NAMALWA (cell line): ENCODE measurements around the gene SEC11A.
"Not testable (repeated sequence)": the region's sequence is repeated elsewhere in the genome, so short reads cannot be mapped to it uniquely, and the experiment has no call there.

Experiments
- DNase-seq: peaks from one replicate; pipeline ENCODE4 v3.0.0-alpha.2; 2015; ENCODE audit warnings: low spot score

SEC11A gene

DNA sequence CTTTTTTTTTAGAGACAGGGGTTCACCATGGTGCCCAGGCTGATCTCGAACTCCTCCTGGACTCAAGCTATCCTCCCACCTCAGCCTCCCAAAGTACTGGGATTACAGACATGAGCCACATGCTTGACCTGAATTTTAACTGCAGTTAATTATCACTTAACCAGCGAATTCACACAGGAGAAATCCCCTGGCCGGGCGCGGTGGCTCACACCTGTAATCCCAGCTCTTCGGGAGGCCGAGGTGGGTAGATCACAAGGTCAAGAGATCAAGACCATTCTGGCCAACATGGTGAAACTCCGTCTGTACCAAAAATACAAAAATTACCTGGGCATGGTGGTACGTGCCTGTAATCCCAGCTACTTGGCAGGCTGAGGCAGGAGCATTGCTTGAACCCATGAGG lies 74.1 kb downstream of the SEC11A start:
- DNase-seq, result not testable (repeated sequence)

DNA sequence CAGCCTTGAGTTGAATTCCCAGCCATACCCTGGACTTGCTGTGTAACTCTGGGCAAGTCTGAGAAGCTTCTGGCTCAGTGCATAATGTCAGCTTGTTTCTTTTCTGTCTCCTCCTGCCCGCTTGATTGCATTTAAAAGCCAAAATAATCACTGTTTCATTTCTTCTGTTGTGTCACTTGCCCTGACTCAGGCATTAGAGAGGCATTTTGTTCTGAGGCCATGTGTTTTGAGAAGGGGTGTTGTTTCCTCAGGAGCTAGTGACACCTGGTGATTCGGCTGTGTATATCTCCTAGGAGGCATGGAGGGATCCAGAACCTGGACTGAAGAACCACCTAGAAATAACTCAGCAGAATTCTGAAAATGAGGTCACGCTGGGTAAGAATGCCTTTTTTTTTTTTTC lies 77.8 kb downstream of the SEC11A start:
- DNase-seq, result peak; percentile 44

GRCh38 chr15:84634228-84634837 lies 81.6 kb downstream of the SEC11A start:
- no peak for DNase-seq

DNA sequence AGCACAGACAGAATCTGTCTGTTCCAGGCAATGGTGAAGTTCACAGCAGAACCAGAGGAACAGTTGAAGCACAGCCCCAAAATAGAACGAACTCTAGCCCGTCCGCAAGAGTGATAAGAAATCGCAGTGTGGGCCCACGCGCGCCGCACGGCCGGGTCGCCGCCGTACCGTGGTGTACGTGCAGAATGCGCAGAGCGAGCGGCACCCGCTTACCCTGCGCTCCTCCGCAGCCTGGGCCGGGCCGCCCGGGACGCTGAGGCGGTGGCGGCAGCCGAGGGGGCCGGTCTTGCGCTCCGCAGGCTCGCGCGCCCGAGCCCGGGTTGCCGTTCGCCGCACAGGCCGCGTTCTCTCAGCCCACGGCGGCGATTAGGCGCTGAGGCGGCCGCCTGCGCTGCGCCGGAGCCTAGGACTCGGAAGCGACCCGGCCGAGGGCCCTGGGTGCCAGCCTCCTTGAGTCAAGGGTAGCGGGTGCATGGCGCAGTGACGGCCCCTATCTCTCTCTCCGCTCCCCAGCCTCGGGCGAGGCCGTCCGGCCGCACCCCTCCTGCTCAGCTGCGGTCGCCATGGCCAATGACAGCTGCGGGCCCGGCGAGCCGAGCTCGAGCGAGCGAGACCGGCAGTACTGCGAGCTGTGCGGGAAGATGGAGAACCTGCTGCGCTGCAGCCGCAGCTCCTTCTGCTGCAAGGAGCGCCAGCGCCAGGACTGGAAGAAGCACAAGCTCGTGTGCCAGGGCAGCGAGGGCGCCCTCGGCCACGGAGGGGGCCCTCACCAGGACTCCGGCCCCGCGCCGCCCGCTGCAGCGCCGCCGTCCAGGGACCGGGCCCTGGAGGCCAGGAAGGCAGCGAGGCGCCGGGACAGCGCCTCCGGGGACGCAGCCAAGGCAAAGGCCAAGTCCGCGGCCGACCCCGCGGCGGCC lies 82.4 kb downstream of the SEC11A start:
- DNase-seq, result peak; percentile 66

- no peak for DNase-seq
These were observed 84.2 kb downstream of the SEC11A start for GRCh38 chr15:84631706-84632272.

- no peak for DNase-seq
These were observed 86.9 kb downstream of the SEC11A start for GRCh38 chr15:84629033-84629432.

DNA sequence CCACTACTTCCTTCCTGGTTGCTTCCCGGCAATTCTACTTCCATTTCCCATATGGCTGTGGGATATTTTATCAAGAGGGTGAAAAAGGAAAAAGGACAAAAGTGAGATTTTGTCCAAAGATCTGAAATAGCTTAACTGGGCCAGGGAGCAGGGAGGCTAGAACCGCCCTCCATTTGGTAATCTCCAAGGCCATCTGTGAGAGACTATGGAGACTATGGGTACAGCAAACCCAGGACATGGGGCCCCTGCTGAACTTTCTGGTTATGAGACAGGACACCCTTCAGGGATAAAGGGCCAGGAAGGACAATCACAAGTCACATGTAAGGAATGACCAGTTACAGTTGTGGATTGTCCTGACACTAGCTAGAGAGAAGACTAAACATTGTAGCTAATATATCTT lies 90.8 kb downstream of the SEC11A start:
- DNase-seq, result no peak

DNA sequence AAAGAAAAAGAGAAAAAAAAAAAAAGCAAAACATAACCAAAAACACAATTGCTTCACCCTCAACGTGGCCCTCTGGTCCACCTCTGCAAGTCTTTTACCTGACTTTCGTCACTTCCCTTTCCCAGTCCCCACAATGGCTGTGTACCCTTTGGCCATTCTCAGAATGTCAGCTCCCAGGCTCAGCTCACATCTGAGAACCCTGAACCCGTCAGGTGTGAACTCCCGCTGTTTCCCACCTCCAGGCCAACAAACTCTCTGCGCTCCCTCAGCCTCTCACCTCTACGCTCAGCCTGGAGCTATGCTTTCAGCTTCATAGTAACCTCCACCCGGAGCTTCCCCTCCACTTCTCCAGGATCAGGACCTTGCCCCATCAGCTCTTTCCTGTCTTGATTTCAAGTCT lies 91.6 kb downstream of the SEC11A start:
- no peak for DNase-seq

DNA sequence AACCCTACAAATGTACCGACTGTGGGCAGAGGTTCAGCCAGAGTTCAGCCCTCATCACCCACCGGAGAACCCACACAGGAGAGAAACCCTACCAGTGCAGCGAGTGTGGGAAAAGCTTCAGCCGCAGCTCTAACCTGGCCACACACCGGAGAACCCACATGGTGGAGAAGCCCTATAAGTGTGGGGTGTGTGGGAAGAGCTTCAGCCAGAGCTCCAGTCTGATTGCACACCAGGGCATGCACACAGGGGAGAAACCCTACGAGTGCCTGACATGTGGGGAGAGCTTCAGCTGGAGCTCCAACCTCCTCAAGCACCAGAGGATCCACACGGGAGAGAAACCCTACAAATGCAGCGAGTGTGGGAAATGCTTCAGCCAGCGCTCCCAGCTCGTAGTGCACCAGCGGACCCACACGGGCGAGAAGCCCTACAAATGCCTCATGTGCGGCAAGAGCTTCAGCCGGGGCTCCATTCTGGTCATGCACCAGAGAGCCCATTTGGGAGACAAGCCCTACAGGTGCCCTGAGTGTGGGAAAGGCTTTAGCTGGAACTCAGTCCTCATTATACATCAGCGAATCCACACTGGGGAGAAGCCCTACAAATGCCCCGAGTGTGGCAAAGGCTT lies 94.5 kb downstream of the SEC11A start:
- DNase-seq, result no peak

DNA sequence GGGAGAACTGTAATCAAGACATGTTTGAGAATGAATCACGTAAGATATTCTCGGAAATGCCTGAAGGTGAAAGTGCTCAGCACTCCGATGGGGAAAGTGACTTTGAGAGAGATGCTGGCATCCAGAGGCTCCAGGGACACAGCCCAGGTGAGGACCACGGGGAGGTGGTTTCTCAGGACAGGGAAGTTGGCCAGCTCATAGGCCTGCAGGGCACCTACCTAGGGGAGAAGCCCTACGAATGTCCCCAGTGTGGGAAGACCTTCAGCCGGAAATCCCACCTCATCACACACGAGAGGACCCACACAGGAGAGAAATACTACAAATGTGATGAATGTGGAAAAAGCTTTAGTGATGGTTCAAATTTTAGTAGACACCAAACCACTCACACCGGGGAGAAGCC lies 95.3 kb downstream of the SEC11A start:
- DNase-seq, result no peak
